HG03108 (cell line): ENCODE results near the gene ISL1.

Source experiments
- ATAC-seq: cut with Tn5 transposase; IDR thresholded peaks from one replicate; pipeline ENCODE4 v1.9.1; 2021; ENCODE audit warnings: moderate library complexity; ENCODE audit not compliant: unreplicated experiment

ISL1 gene

GRCh38 chr5:51386916-51387883 is 4.0 kb downstream of the ISL1 start:
- no peak for ATAC-seq

GRCh38 chr5:51387884-51388275 is 4.6 kb downstream of the ISL1 start:
- ATAC-seq = no peak

- ATAC-seq = no peak
Measured at GRCh38 chr5:51388488-51389287, 5.4 kb downstream of the ISL1 start.

- no peak for ATAC-seq
Measured at GRCh38 chr5:51389288-51389576, 6.0 kb downstream of the ISL1 start.

- ATAC-seq = no peak
Measured at GRCh38 chr5:51389577-51390463, 6.6 kb downstream of the ISL1 start.

- no peak for ATAC-seq
Measured at GRCh38 chr5:51391175-51391574, 7.9 kb downstream of the ISL1 start.

- no peak for ATAC-seq
Measured at GRCh38 chr5:51392689-51393199, 9.5 kb downstream of the ISL1 start.

- no peak for ATAC-seq
Measured at GRCh38 chr5:51394609-51395008, 11.4 kb downstream of the ISL1 start.

- no peak for ATAC-seq
Measured at GRCh38 chr5:51395245-51395644, 12.0 kb downstream of the ISL1 start.

GRCh38 chr5:51395666-51396356 is 12.6 kb downstream of the ISL1 start:
- no peak for ATAC-seq

GRCh38 chr5:51396797-51397196 is 13.5 kb downstream of the ISL1 start:
- ATAC-seq = no peak

GRCh38 chr5:51397996-51398395 is 14.7 kb downstream of the ISL1 start:
- no peak for ATAC-seq

- no peak for ATAC-seq
Measured at GRCh38 chr5:51398875-51399642, 15.8 kb downstream of the ISL1 start.

- ATAC-seq = no peak
Measured at GRCh38 chr5:51399643-51400006, 16.4 kb downstream of the ISL1 start.

GRCh38 chr5:51404255-51404654 is 21.0 kb downstream of the ISL1 start:
- no peak for ATAC-seq

GRCh38 chr5:51411921-51412325 is 28.7 kb downstream of the ISL1 start:
- ATAC-seq = no peak

GRCh38 chr5:51414516-51414915 is 31.3 kb downstream of the ISL1 start:
- no peak for ATAC-seq

GRCh38 chr5:51416149-51416548 is 32.9 kb downstream of the ISL1 start:
- no peak for ATAC-seq

- ATAC-seq = no peak
Measured at GRCh38 chr5:51433052-51433710, 49.9 kb downstream of the ISL1 start.
